Mesenteric fat pad (tissue), 1 donor: ENCODE data around the gene GNPNAT1. TPM values are rescaled to one million over a fixed set of nuclear protein-coding genes. Genes with fewer than 3 reads are reported as not detected.
"Not testable (repeated sequence)": the region's sequence is repeated elsewhere in the genome, so short reads cannot be mapped to it uniquely, and the experiment has no call there.

Source experiments
- DNase-seq: peaks from one replicate; pipeline ENCODE4 v3.0.0-alpha.2; 2020; ENCODE audit warnings: low spot score
- total RNA-seq: library from RNA; stranded (reverse); fragmentation: NEBNext Ultra II Directional; extraction: Animal tissue kit (Norgen Biotek cat#: 25700); gene quantifications from one replicate; pipeline ENCODE4 v1.2.1, GENCODE V29; 2021
- donor health status: DM: yes; HTN: yes; CAD: no.

Gene GNPNAT1
- total RNA-seq, 1 donor from 2014 or later, result 26.7 TPM

DNA sequence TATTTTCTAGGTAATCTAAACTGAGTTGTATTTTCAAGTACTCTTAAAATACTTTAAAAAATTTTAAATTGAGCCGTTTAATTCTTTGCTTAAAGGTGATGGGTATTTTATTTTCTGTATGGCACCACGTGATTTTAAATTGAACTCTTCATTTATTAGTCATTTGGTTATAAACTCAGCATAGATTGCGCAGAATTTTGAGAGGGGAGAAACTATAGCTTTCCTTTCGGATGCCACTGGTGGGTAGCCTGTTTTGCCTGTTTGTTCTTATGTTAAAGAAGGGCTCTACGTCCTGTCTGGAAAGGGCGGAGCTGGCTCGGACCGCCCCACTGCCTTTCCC lies 61.9 kb downstream of the GNPNAT1 start:
- no peak for DNase-seq

GRCh38 chr14:52729035-52729434 lies 62.4 kb downstream of the GNPNAT1 start:
- DNase-seq, result not testable (repeated sequence)

DNA sequence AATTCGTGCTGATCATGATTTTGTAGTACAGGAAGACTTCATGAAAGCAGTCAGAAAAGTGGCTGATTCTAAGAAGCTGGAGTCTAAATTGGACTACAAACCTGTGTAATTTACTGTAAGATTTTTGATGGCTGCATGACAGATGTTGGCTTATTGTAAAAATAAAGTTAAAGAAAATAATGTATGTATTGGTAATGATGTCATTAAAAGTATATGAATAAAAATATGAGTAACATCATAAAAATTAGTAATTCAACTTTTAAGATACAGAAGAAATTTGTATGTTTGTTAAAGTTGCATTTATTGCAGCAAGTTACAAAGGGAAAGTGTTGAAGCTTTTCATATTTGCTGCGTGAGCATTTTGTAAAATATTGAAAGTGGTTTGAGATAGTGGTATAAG lies 63.9 kb downstream of the GNPNAT1 start:
- DNase-seq, result not testable (repeated sequence)

Other genes starting within 250 kb of the GNPNAT1 start
- gene TXNDC16, start 239.1 kb downstream of the GNPNAT1 start, total RNA-seq, result 3.6 TPM
- gene GPR137C, start 238.8 kb downstream of the GNPNAT1 start, total RNA-seq, result 0.13 TPM
- 37.8 TPM for gene ERO1A, start 96.0 kb downstream of the GNPNAT1 start, total RNA-seq
- 79.6 TPM for gene PSMC6, start 84.4 kb downstream of the GNPNAT1 start, total RNA-seq
- gene STYX, start 61.4 kb downstream of the GNPNAT1 start, total RNA-seq, result 13.9 TPM
- gene FERMT2, start 159.4 kb upstream of the GNPNAT1 start, total RNA-seq, result 206 TPM